ENCODE measurements around the gene UBE2E2.
A peak's percentile ranks its signal among the peaks of the same experiment; 100 is the strongest.

Gene UBE2E2

DNA sequence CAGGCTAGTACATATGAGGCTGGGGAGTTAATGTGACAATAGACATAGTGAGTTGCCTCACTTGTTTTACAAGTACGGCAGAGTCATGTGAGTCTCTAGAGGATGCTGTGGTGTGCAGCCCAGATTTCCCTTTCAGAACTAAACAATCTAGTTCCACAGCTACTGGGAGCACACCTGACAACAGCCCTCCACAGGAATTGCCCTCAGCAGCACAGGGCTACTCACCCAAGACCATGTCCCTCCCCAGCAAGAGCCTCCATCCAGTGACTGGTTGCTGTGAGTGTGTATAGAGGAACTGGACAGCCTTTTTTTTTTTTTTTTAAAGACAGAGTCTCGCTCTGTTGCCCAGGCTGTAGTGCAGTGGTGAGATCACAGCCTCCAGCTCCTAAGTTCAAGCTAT is 40.2 kb upstream of the UBE2E2 start:
- no peak overlapping the region; the same call in 1 of the 2 replicates for H3K4me3 ChIP-seq (ENCODE audit: low read depth, low read length)
- TF ChIP-seq, protein P1, sequence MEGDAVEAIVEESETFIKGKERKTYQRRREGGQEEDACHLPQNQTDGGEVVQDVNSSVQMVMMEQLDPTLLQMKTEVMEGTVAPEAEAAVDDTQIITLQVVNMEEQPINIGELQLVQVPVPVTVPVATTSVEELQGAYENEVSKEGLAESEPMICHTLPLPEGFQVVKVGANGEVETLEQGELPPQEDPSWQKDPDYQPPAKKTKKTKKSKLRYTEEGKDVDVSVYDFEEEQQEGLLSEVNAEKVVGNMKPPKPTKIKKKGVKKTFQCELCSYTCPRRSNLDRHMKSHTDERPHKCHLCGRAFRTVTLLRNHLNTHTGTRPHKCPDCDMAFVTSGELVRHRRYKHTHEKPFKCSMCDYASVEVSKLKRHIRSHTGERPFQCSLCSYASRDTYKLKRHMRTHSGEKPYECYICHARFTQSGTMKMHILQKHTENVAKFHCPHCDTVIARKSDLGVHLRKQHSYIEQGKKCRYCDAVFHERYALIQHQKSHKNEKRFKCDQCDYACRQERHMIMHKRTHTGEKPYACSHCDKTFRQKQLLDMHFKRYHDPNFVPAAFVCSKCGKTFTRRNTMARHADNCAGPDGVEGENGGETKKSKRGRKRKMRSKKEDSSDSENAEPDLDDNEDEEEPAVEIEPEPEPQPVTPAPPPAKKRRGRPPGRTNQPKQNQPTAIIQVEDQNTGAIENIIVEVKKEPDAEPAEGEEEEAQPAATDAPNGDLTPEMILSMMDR (IDR thresholded peaks at IDR 0.05; ENCODE audit: low read depth, low read length, missing control alignments) = no peak
- DNase-seq (ENCODE audit: low read depth) = peak; percentile 61

DNA sequence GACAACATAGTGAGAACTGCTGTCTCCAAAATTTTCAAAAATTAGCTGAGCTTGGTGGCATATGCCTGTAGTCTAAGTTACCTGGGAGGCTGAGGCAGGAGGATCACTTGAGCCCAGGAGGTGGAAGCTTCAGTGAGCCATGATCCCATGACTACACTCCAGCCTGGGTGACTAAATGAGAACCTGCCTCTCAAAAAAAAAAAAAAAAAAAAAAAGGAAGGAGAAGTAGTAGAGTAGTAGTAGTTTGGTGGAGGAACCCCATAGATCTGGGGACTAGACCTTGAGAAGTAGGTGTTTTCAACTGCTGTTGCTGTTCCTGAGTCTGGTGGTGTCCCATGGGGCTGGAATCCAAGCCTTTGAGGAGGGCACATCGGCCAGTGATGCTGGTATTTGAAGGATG is 38.4 kb upstream of the UBE2E2 start:
- TF ChIP-seq, protein P1 (IDR thresholded peaks at IDR 0.05; ENCODE audit: low read depth, low read length, missing control alignments) = no peak
- DNase-seq (ENCODE audit: low read depth) = no peak
- H3K4me3 ChIP-seq (ENCODE audit: low read depth, low read length) = no peak overlapping the region

DNA sequence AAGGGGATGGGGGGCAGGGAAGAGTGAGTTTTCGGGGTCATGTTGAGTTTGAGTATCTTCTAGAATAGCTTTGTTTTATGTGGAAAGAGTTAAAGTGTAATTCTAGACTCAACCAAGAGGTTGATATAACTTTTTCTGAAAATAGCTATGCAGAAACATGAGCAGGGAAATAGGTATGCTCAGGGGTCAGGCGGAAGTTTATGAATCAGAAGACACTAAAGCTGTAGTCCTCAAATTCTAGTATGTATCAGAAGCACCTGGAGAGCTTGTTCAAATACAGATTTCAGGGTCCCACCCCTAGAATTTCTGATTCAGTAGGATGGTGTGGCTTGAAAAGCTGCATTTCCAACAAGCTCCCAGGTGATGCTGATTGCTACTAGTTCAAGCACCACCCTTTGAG is 37.6 kb upstream of the UBE2E2 start:
- no peak overlapping the region for H3K4me3 ChIP-seq (ENCODE audit: low read depth, low read length)
- TF ChIP-seq, protein P1 (IDR thresholded peaks at IDR 0.05; ENCODE audit: low read depth, low read length, missing control alignments) = no peak
- no peak for DNase-seq (ENCODE audit: low read depth)

DNA sequence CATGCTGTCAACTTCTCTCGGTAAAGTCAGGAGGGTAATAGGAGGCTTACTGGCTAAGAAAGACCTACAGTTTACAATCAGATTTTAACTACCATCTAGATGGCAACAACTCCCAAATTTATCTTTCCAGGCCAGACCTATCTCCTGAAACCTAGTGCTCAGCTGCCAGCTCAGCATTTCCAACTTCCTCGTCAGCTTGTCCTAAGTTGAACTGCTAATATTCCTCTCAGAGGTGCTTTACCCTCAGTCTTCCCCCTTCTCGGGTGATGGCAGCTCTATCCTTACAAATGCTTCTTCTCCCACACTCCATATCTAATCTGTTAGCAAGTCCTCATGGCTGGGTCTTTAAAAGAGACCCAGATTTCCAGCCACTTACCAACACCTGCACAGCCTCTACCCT is 36.9 kb upstream of the UBE2E2 start:
- TF ChIP-seq, protein P1 (IDR thresholded peaks at IDR 0.05; ENCODE audit: low read depth, low read length, missing control alignments) = no peak
- DNase-seq (ENCODE audit: low read depth) = no peak
- no peak overlapping the region for H3K4me3 ChIP-seq (ENCODE audit: low read depth, low read length)

DNA sequence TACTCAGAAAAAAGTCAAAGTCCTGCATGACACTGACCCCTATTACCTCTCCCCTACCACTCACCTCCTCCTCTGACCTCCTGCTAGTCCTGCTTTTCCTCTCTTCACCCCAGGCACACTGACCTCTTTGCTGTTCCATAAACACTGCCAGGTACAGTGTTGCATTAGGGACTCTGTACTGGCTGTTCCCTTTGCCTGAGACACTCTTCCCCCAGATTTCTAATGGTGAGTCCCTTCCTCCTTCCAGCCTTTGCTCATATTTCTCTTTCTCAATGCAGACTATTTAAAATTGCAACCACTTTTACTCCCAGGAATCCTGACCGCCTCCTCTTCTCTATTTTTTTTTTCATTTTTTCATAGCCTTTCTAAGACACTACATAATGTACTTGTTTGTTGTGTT is 36.3 kb upstream of the UBE2E2 start:
- TF ChIP-seq, protein P1 (IDR thresholded peaks at IDR 0.05; ENCODE audit: low read depth, low read length, missing control alignments) = no peak
- DNase-seq (ENCODE audit: low read depth) = no peak
- H3K4me3 ChIP-seq (ENCODE audit: low read depth, low read length) = no peak overlapping the region

DNA sequence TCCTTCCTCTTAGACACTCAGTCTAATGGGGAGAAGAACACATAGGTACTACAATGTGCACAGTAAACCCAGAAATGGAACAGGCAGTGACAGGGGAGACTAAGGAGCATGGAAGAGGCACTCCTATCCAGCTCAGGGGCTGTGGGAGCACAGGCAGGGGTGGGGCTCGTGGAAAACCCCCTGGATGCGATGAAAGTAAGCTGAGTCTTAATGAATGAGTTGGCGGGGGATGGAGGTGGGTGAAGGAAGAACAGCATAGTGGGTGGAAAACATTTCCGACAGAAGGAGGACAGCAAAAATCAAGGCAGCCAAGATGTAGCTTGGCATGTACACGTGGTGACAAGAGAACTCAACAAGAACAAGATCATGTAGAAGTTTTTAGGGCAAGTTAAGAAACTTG is 33.6 kb upstream of the UBE2E2 start:
- TF ChIP-seq, protein P1 (IDR thresholded peaks at IDR 0.05; ENCODE audit: low read depth, low read length, missing control alignments) = no peak
- DNase-seq (ENCODE audit: low read depth) = no peak
- no peak overlapping the region for H3K4me3 ChIP-seq (ENCODE audit: low read depth, low read length)

DNA sequence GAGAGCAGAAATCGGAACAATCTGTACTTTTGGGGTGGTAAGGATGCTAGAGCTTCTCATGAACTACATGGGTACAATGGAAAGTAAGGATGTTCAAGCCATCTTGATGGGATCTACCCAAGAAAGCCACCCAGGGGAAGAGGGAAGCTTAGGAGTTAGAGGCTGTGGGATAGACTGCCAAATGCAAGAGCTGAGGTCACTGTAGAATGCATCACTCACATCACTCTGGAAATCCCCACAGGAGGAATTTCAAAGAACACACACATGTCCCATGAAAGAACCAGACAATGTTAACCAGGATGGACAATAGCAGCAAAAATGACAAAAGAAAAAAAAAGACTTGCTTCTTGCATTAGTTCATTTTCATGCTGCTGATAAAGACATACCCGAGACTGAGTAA is 32.8 kb upstream of the UBE2E2 start:
- no peak for DNase-seq (ENCODE audit: low read depth)
- H3K4me3 ChIP-seq (ENCODE audit: low read depth, low read length) = no peak overlapping the region
- TF ChIP-seq, protein P1 (IDR thresholded peaks at IDR 0.05; ENCODE audit: low read depth, low read length, missing control alignments) = no peak
